Measurements from ENCODE around the gene N4BP2L2. TPM values are rescaled to one million over a fixed set of nuclear protein-coding genes. Genes with fewer than 3 reads are reported as not detected.

N4BP2L2 gene
- total and polyA plus RNA-seq, 2 of the 8 experiments (the other 6 are each of a cell fraction or from before 2014, with no cell fraction given) = 14.6 to 67.6 TPM

- ChIA-PET POLR2A (ENCODE audit: partially characterized antibody) (no interaction called here), CTCF (ENCODE audit: partially characterized antibody) (no interaction called here)
- WGBS, 2 experiments (ENCODE audit: extremely low coverage in 1 of 2, insufficient coverage in 1 of 2, insufficient read length in 1 of 2, insufficient replicate concordance in 2 of 2, low coverage in 1 of 2, low lambda C conversion rate in 2 of 2, missing lambda C conversion rate in 1 of 2) = 93% methylated on average over 2 of the region's 2 CpGs; no CpG with 5 or more reads in 1 of the 2 experiments
- no peak for TF ChIP-seq CHD7 (IDR thresholded peaks at IDR 0.05; ENCODE audit: insufficient replicate concordance, low read length)
Measured at GRCh38 chr13:32445461-32445860, 93.1 kb downstream of the N4BP2L2 start.

More at GRCh38 chr13:32445461-32445860, 93.1 kb downstream of the N4BP2L2 start:
- H3K23ac ChIP-seq (ENCODE audit: insufficient read length) = no peak overlapping the region
- H4K91ac ChIP-seq (replicated peaks; ENCODE audit: insufficient read length, low read length) = no peak overlapping the region
- H3K9ac ChIP-seq (replicated peaks in 1 of 4; ENCODE audit: extremely low read depth in 1 of 4, low read depth in 3 of 4, low read length in 3 of 4) = no peak overlapping the region
- H3K4me1 ChIP-seq (replicated peaks in 1 of 4; ENCODE audit: control insufficient read depth in 3 of 4, insufficient read depth in 4 of 4, low read length in 3 of 4) = no peaks in the 10 kb centered on the region
- H2AFZ ChIP-seq (ENCODE audit: low read length) = no peak overlapping the region
- no peak overlapping the region for H3K14ac ChIP-seq (ENCODE audit: insufficient read length)
- no peaks in the 10 kb centered on the region for H3K36me3 ChIP-seq (ENCODE audit: control insufficient read depth in 2 of 4, insufficient read depth in 4 of 4, low read length in 3 of 4)
- H2BK12ac ChIP-seq (ENCODE audit: low read depth, low read length) = no peak overlapping the region
- no peak overlapping the region for H3K27ac ChIP-seq (ENCODE audit: low read depth, low read length)
- no peak overlapping the region for H3K4me3 ChIP-seq (ENCODE audit: extremely low read depth in 1 of 4, insufficient read depth in 2 of 4, low read depth in 3 of 4, low read length in 4 of 4)
- H2BK15ac ChIP-seq (ENCODE audit: low read length) = no peak overlapping the region
- H3K4me2 ChIP-seq (ENCODE audit: insufficient read depth in 1 of 2, low read depth in 2 of 2, low read length in 2 of 2) = no peak overlapping the region
- H4K5ac ChIP-seq (ENCODE audit: insufficient read length, low read depth, low read length) = no peak overlapping the region
- no peak overlapping the region for H3K18ac ChIP-seq (ENCODE audit: extremely low read depth, low read length)
- no peak overlapping the region for H2AK5ac ChIP-seq (ENCODE audit: low read depth, low read length)
- FAIRE-seq (no peak), DNase-seq (ENCODE audit: low read depth in 1 of 2, low spot score in 2 of 2) (no peak)
- H3K56ac ChIP-seq (replicated peaks; ENCODE audit: insufficient read length, low read depth, low read length) = no peak overlapping the region
- no peak overlapping the region for H2BK20ac ChIP-seq (ENCODE audit: low read length)
- H2BK120ac ChIP-seq (replicated peaks; ENCODE audit: low read depth, low read length) = no peak overlapping the region
- H4K20me1 ChIP-seq (replicated peaks in 1 of 2; ENCODE audit: control insufficient read depth in 1 of 2, insufficient read depth in 2 of 2, low read length in 2 of 2) = no peaks in the 10 kb centered on the region
- H3K23me2 ChIP-seq (ENCODE audit: low read depth, low read length) = no peaks in the 10 kb centered on the region
- no peak overlapping the region for H3K4ac ChIP-seq (replicated peaks; ENCODE audit: insufficient read length, low read depth, low read length)
- H3K79me1 ChIP-seq (ENCODE audit: low read depth, low read length) = no peaks in the 10 kb centered on the region
- H4K8ac ChIP-seq (ENCODE audit: extremely low read depth, insufficient read depth, low read length) = no peak overlapping the region
- H3K9me3 ChIP-seq (ENCODE audit: insufficient read depth in 2 of 2, low read depth in 1 of 2, low read length in 1 of 2) = no peaks in the 10 kb centered on the region
- H2BK5ac ChIP-seq (ENCODE audit: low read depth, low read length) = no peak overlapping the region
- H3K27me3 ChIP-seq (replicated peaks in 1 of 4; ENCODE audit: control insufficient read depth in 3 of 4, extremely low read depth in 1 of 4, insufficient read depth in 3 of 4, low read length in 3 of 4) = no peaks in the 10 kb centered on the region
- no peaks in the 10 kb centered on the region for H3K79me2 ChIP-seq (ENCODE audit: control insufficient read depth in 1 of 2, insufficient read depth in 2 of 2, low read length in 2 of 2)
